ENCODE results near the gene ISG20.

- TF ChIP-seq YY1 (IDR thresholded peaks at IDR 0.05; ENCODE audit: insufficient read depth, insufficient read length): no peak
- TF ChIP-seq SUZ12 (IDR thresholded peaks at IDR 0.05; ENCODE audit: extremely low read depth, insufficient read depth, insufficient read length): no peak
These were observed 47.4 kb upstream of the ISG20 start for GRCh38 chr15:88591384-88591783.

All from NT2/D1 (cell line).